ENCODE results near the gene TMEM233.
"Not testable (repeated sequence)": the region's sequence is repeated elsewhere in the genome, so short reads cannot be mapped to it uniquely, and the experiment has no call there.

The TMEM233 gene

GRCh38 chr12:119615518-119616475 lies 22.2 kb downstream of the TMEM233 start:
- H3K4me3 ChIP-seq (ENCODE audit: low read depth, low read length): no peak overlapping the region
- DNase-seq (ENCODE audit: low read depth): no peak

GRCh38 chr12:119618328-119618896 lies 24.8 kb downstream of the TMEM233 start:
- not testable (repeated sequence) for DNase-seq (ENCODE audit: low read depth); H3K4me3 ChIP-seq (ENCODE audit: low read depth, low read length)

More at GRCh38 chr12:119615518-119616475, 22.2 kb downstream of the TMEM233 start:
- TF ChIP-seq, protein P1, sequence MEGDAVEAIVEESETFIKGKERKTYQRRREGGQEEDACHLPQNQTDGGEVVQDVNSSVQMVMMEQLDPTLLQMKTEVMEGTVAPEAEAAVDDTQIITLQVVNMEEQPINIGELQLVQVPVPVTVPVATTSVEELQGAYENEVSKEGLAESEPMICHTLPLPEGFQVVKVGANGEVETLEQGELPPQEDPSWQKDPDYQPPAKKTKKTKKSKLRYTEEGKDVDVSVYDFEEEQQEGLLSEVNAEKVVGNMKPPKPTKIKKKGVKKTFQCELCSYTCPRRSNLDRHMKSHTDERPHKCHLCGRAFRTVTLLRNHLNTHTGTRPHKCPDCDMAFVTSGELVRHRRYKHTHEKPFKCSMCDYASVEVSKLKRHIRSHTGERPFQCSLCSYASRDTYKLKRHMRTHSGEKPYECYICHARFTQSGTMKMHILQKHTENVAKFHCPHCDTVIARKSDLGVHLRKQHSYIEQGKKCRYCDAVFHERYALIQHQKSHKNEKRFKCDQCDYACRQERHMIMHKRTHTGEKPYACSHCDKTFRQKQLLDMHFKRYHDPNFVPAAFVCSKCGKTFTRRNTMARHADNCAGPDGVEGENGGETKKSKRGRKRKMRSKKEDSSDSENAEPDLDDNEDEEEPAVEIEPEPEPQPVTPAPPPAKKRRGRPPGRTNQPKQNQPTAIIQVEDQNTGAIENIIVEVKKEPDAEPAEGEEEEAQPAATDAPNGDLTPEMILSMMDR (IDR thresholded peaks at IDR 0.05; ENCODE audit: insufficient read depth, low read depth, low read length, missing control alignments): no peak

DNA sequence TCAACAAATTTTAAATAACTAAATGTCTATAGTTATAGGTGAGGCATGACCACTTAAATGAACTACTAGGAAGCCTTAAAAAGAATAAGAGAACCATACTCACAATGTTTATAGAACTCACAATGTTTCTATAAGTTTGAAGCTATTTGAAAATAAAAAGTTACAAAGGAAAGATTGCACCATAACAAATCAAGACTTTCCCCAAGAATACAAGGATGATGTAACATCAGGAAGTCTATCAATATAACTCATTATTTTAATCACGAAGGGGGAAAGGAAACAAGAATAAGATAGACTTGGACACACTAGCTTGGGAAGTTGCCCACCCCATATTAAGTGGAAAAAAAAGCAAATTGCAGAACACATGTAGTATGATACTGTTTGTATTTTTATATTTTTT lies 26.9 kb downstream of the TMEM233 start:
- H3K4me3 ChIP-seq (ENCODE audit: low read depth, low read length): no peak overlapping the region
- TF ChIP-seq, protein P1 (IDR thresholded peaks at IDR 0.05; ENCODE audit: insufficient read depth, low read depth, low read length, missing control alignments): no peak
- DNase-seq (ENCODE audit: low read depth): no peak

GRCh38 chr12:119621878-119622277 lies 28.3 kb downstream of the TMEM233 start:
- TF ChIP-seq, protein P1 (IDR thresholded peaks at IDR 0.05; ENCODE audit: insufficient read depth, low read depth, low read length, missing control alignments): no peak
- DNase-seq (ENCODE audit: low read depth): no peak
- no peak overlapping the region for H3K4me3 ChIP-seq (ENCODE audit: low read depth, low read length)

GRCh38 chr12:119624966-119625365 lies 31.4 kb downstream of the TMEM233 start:
- TF ChIP-seq, protein P1 (IDR thresholded peaks at IDR 0.05; ENCODE audit: insufficient read depth, low read depth, low read length, missing control alignments): no peak
- no peak overlapping the region for H3K4me3 ChIP-seq (ENCODE audit: low read depth, low read length)
- DNase-seq (ENCODE audit: low read depth): no peak

- no peak for DNase-seq (ENCODE audit: low read depth)
- H3K4me3 ChIP-seq (ENCODE audit: low read depth, low read length): no peak overlapping the region
- TF ChIP-seq, protein P1 (IDR thresholded peaks at IDR 0.05; ENCODE audit: insufficient read depth, low read depth, low read length, missing control alignments): no peak
These were observed 33.6 kb downstream of the TMEM233 start for GRCh38 chr12:119627019-119627643.

- no peak for DNase-seq (ENCODE audit: low read depth)
- TF ChIP-seq, protein P1 (IDR thresholded peaks at IDR 0.05; ENCODE audit: insufficient read depth, low read depth, low read length, missing control alignments): no peak
- H3K4me3 ChIP-seq (ENCODE audit: low read depth, low read length): no peak overlapping the region
These were observed 34.1 kb downstream of the TMEM233 start for GRCh38 chr12:119627686-119628085.
